IPS-11a (cell line): Measurements from ENCODE around the gene SYNGR1.
A peak's percentile ranks its signal among the peaks of the same experiment; 100 is the strongest.
"Not testable (repeated sequence)": the region's sequence is repeated elsewhere in the genome, so short reads cannot be mapped to it uniquely, and the experiment has no call there.

Source experiments
- H3K4me3 ChIP-seq: one replicate; pipeline ENCODE4 v1.5.1; 2013; ENCODE audit warnings: low read depth, low read length, control low read depth

The SYNGR1 gene

GRCh38 chr22:39316440-39317083, 33.2 kb upstream of the SYNGR1 start:
- no peak overlapping the region for H3K4me3 ChIP-seq

GRCh38 chr22:39317084-39317774, 32.6 kb upstream of the SYNGR1 start:
- peak overlapping the region; percentile 96 for H3K4me3 ChIP-seq

- H3K4me3 ChIP-seq: peak overlapping the region; percentile 96
These were observed 31.9 kb upstream of the SYNGR1 start for GRCh38 chr22:39317775-39318506.

- peak overlapping the region; percentile 96 for H3K4me3 ChIP-seq
These were observed 31.1 kb upstream of the SYNGR1 start for GRCh38 chr22:39318507-39319283.

GRCh38 chr22:39319284-39320022, 30.3 kb upstream of the SYNGR1 start, which contains the start of gene RPL3:
Gene RPL3 (minus strand): TSS chr22:39319623. CDS start chr22:39319597, 26 bp downstream.
- peak within 1 kb of the TSS; percentile 96 for H3K4me3 ChIP-seq

GRCh38 chr22:39320616-39321029, 29.2 kb upstream of the SYNGR1 start:
- not testable (repeated sequence) for H3K4me3 ChIP-seq

- H3K4me3 ChIP-seq: no peak overlapping the region
These were observed 24.3 kb upstream of the SYNGR1 start for GRCh38 chr22:39325392-39325932.

- no peak overlapping the region for H3K4me3 ChIP-seq
These were observed 21.6 kb upstream of the SYNGR1 start for GRCh38 chr22:39327995-39328754.

GRCh38 chr22:39330553-39330952, 19.2 kb upstream of the SYNGR1 start:
- not testable (repeated sequence) for H3K4me3 ChIP-seq

GRCh38 chr22:39332441-39333064, 17.2 kb upstream of the SYNGR1 start:
- no peak overlapping the region for H3K4me3 ChIP-seq

GRCh38 chr22:39336411-39336810, 13.4 kb upstream of the SYNGR1 start:
- no peak overlapping the region for H3K4me3 ChIP-seq

GRCh38 chr22:39339775-39340174, 10.0 kb upstream of the SYNGR1 start:
- H3K4me3 ChIP-seq: not testable (repeated sequence)

GRCh38 chr22:39341179-39341578, 8.6 kb upstream of the SYNGR1 start:
- no peak overlapping the region for H3K4me3 ChIP-seq

GRCh38 chr22:39343259-39344045, 6.3 kb upstream of the SYNGR1 start:
- no peak overlapping the region for H3K4me3 ChIP-seq

GRCh38 chr22:39344046-39344390, 5.8 kb upstream of the SYNGR1 start:
- no peak overlapping the region for H3K4me3 ChIP-seq

GRCh38 chr22:39345231-39345630, 4.6 kb upstream of the SYNGR1 start:
- no peak overlapping the region for H3K4me3 ChIP-seq

GRCh38 chr22:39348909-39349505, 784 bp upstream of the SYNGR1 start:
- H3K4me3 ChIP-seq: peak overlapping the region; percentile 58

- peak overlapping the region; percentile 58 for H3K4me3 ChIP-seq
These were observed 255 bp upstream of the SYNGR1 start for GRCh38 chr22:39349506-39349966.
